ENCODE data around the gene ZNF532.
A peak's percentile ranks its signal among the peaks of the same experiment; 100 is the strongest.
"Not testable (repeated sequence)": the region's sequence is repeated elsewhere in the genome, so short reads cannot be mapped to it uniquely, and the experiment has no call there.

ZNF532 gene

DNA sequence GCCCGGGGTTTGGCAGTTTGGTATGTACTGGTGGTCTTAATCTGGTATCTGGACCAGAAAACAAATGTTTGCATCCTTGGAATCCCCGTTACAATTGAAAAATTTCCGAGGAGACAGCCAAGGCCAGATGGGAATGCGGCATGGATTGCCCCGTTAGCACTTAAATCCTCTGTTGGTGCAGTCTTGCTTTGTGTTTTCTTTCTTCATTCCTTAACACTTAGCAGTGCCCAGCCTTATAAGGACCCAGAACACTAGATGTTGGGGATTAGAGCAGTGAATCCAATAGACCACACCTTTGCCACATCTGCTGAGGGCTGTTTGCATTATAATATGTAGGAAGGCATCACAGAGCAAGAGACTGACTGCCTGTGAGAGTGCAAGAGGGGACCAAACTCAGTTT lies 12.8 kb upstream of the ZNF532 start:
- no peak for DNase-seq

- DNase-seq, result no peak
Observed at GRCh38 chr18:58852629-58853028, 12.0 kb upstream of the ZNF532 start.

DNA sequence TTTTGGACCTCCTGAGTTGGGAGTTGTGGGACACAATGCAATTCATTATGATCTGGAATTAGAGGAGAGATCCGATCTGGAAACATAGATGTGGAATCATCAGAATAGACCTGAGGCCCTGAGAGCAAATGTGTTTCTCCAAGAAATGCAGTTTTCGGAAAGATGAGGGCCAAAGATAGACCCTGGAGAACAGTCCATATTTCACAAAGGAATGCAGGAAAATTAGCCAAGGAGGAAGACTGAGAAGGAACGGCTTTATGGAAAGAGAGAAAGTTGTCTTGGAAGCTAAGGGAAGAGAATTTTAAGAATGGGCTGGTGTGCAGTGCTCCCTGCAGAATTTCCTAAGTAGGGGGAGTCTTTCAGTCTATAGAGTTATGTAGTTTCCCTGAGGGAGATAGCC lies 11.1 kb upstream of the ZNF532 start:
- DNase-seq, result no peak

GRCh38 chr18:58855521-58855920 lies 9.2 kb upstream of the ZNF532 start:
- not testable (repeated sequence) for DNase-seq

GRCh38 chr18:58856881-58857280 lies 7.8 kb upstream of the ZNF532 start:
- no peak for DNase-seq

DNA sequence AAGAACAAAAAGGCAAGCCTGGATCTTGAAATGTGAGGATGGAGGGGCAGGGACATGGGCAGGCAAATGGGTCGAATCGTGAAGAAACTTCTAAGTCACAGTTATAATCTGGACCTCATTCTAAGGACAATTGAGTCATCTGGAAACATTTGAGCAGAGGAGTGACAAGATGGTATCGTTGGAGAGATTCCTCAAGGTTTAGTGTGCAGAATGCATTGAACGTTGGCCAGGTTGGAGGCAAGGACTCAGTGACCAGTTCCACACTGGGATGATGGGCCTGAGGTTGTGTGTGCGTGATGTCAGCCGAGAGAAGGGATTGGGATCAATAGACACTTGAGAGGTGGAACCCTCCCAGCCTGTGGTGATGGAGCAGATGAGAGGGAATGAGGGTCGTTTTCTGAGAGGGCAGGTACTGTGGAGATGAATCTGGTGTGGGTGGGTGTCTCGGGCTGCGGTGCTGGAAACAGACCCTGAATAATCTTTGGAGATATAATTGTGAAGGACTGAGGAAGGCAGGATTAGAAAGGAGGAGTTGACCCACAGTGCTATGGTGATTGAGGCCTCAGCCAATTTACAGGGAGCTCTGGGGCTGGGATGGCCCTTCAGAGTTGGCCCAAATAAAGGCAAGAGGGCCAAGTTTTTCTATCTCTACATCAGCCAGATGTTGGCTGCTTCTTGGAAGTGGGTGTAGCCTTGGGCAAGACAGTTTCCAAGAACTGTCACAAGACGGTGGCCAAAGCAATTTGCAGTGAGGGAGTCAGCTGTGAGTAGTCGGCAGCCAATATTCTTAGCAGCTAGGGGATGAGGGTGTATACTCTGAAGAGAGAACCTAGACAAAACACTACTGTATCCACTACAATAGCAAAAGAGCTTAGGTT lies 5.8 kb upstream of the ZNF532 start:
- no peak for DNase-seq

DNA sequence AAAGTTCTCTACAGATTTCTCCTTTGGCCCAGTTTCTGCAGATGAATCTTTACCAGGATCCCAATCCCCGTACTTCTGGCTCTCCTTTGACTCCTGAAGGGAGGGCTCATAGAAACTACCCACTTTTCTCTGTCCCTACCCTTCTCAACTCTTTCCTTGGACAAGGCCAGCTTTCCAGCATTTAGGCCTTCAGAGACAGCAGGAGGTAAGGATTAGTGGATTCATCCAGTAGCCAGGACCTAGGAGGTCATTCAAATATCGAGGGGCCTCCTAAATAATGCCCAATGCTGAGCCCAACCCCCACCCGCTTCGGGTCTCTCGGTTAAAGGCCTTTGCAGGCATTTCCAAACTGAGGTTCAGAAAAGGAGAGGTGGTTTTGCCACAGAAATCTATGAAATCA lies 4.8 kb upstream of the ZNF532 start:
- DNase-seq, result no peak

GRCh38 chr18:58860747-58861231 lies 3.9 kb upstream of the ZNF532 start:
- no peak for DNase-seq

DNA sequence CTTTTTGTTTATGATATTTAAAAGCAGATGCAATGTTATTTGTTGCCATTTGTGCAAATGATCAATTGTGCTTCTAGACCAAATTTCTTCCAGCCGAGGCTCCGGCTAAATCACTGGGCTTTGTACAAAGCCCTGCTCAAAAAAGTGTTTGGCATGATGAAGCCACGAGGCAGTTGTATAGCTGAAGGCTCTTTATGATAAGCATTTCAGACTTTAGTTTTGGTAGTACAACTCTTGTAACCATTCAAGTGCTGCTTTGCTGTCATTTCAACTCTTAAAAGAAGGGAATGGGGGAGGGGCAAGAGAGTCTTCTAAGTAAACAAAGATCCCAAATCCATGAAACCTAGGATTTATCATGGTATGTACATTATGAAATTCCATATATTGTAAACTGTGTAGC lies 3.3 kb upstream of the ZNF532 start:
- no peak for DNase-seq

DNA sequence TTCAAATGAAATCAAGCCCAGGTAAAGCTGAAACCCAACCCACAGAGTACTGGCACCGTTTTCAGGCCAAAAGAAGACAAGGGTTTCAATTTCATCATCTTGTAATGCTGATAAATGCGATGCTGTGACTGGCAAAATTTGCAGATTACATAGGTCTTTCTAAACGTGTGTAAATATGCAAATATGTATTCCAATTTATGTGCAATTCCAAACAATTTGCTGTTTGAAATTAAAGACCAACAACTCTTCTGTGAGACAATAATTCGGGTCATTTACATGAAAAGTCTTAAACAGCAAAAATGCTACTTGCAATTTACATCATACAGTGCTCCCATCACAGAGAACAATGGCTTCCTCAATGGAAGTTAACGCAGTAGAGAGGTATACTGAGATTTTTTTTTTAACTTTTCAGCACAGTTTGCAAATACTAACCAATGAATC lies 2.8 kb upstream of the ZNF532 start:
- peak; percentile 81 for DNase-seq

- peak; percentile 68 for DNase-seq
Observed at GRCh38 chr18:58862356-58862755, 2.3 kb upstream of the ZNF532 start.

- DNase-seq, result peak; percentile 66
Observed at GRCh38 chr18:58862851-58863538, 1.7 kb upstream of the ZNF532 start.

GRCh38 chr18:58863539-58864145 lies 1.0 kb upstream of the ZNF532 start:
- no peak for DNase-seq

GRCh38 chr18:58865033-58865590 lies 435 bp downstream of the ZNF532 start:
- DNase-seq, result no peak

DNA sequence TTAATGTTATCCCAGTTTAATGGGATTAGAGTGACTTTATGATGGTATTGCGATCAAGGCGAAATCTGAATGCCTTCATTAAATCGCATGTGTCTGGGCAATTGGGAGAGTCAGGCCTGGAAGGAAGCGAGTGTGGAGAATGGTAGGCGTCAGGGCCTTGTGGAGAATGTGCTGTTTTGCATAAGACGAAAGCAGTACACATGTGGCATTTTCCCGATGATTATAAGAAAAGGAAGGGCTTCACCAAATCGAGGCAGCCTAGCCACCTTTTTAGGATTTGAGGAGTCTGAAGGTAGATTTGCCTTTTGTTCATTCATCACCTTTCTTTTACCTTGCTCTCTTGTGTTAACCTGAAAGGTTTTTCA lies 1.0 kb downstream of the ZNF532 start:
- no peak for DNase-seq

DNA sequence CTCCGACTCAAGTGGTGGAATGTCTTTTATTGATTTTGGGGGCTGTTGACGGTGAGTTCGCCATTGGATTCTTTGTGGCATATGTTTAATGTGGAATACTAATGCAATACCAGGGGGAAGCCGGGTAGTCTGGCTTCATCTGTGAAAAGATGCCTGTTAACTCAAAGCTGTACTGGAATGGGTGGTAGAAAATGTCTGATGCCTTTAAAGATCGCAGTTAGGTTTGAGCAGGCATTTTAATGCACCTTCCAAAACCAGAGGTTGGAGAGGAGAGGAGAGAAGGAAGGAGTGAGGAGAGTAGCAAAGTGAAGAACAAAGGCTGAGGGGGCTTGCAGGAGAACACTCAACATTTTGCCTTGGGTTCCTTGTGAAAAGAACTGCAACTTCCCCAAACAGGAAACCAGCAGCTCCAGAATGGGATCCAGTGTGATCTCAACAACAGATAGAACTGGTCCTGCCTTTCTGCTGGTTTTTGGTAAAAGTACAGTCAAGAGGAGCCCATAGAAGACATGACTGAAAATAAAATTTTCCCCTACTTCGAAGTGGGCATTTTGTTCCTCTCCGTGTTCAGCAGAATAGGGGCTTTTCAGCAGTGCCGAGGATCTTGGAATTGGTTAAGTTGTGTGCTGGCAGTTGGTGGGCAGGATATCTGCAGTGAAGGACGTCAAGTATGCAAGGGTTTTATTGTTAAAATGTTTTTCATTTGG lies 1.5 kb downstream of the ZNF532 start:
- no peak for DNase-seq

- DNase-seq, result no peak
Observed at GRCh38 chr18:58866773-58867150, 2.1 kb downstream of the ZNF532 start.

GRCh38 chr18:58867281-58867961 lies 2.7 kb downstream of the ZNF532 start:
- DNase-seq, result no peak

GRCh38 chr18:58868440-58868839 lies 3.8 kb downstream of the ZNF532 start:
- DNase-seq, result no peak

DNA sequence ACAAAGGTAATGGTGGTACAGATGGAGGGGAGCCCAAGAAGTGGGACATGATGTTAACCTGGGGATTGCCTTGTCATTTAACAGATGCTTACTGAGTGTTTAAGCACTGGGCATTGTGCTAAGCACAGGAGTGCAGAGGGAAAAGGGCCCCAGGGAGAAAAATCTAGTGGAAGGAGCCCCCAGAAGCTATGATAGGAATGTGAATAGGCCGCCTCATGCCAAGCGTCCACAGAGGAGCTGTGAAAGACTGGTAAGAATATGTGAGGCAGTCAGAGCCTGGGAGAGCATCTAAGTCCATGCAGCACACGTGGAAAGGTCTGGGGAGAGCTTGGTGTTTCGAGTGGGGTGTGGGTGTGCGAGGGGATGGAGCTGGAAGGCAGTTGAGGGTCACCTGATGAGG lies 5.5 kb downstream of the ZNF532 start:
- DNase-seq, result no peak

GRCh38 chr18:58870621-58871020 lies 5.9 kb downstream of the ZNF532 start:
- no peak for DNase-seq

All from NCI-H510A treated with DMSO at 0.1 percent for 48 hours (cell line).